OCI-LY1 (cell line): ENCODE data around the gene MMS22L.

Experiments used
- H2AFZ ChIP-seq: fragments of 200-600 bp; sonication (generic), shearing (Covaris generic); 2 replicates; pipeline ENCODE4 v1.6.0; 2014; ENCODE audit warnings: antibody characterized with exemption, mild to moderate bottlenecking, low read length
- H3F3A ChIP-seq: fragments of 200-600 bp; sonication (generic), shearing (Covaris generic); 2 replicates; pipeline ENCODE4 v1.6.0; 2014; ENCODE audit warnings: mild to moderate bottlenecking, antibody characterized with exemption, low read length, moderate library complexity; ENCODE audit not compliant: insufficient read depth
- H3K27ac ChIP-seq: fragments of 200-600 bp; sonication (generic); 2 replicates; pipeline ENCODE4 v1.5.1; 2014; ENCODE audit warnings: low read length, mixed run types, mild to moderate bottlenecking, low read depth; ENCODE audit not compliant: poor library complexity, severe bottlenecking
- H3K27me3 ChIP-seq: fragments of 200-600 bp; sonication (generic); 2 replicates; pipeline ENCODE4 v1.6.0; 2014; ENCODE audit warnings: antibody characterized with exemption, mild to moderate bottlenecking, low read length, moderate library complexity; ENCODE audit not compliant: insufficient read depth
- H3K36me3 ChIP-seq: fragments of 200-600 bp; sonication (generic); 2 replicates; pipeline ENCODE4 v1.6.1; 2014; ENCODE audit warnings: mild to moderate bottlenecking, antibody characterized with exemption, low read length, moderate library complexity, mixed read lengths; ENCODE audit not compliant: insufficient read depth
- H3K4me1 ChIP-seq: fragments of 200-600 bp; sonication (generic); 2 replicates; pipeline ENCODE4 v1.5.1; 2014; ENCODE audit warnings: mild to moderate bottlenecking, low read length, moderate library complexity; ENCODE audit not compliant: insufficient read depth, severe bottlenecking
- H3K4me2 ChIP-seq: fragments of 200-600 bp; sonication (generic), shearing (Covaris generic); 2 replicates; pipeline ENCODE4 v1.6.1; 2014; ENCODE audit warnings: low read length
- H3K4me3 ChIP-seq: fragments of 200-600 bp; sonication (generic); 2 replicates; pipeline ENCODE4 v1.5.1; 2014; ENCODE audit warnings: low read length, low read depth, mild to moderate bottlenecking, mixed read lengths; ENCODE audit not compliant: poor library complexity, severe bottlenecking
- H3K79me2 ChIP-seq: fragments of 200-600 bp; shearing (Covaris generic); 2 replicates; pipeline ENCODE4 v1.6.1; 2016; ENCODE audit warnings: mixed run types, low read length, mixed read lengths; ENCODE audit not compliant: insufficient read depth
- H3K9ac ChIP-seq: fragments of 200-600 bp; sonication (generic), shearing (Covaris generic); 2 replicates; pipeline ENCODE4 v1.6.1; 2014; ENCODE audit warnings: mild to moderate bottlenecking, low read length, mixed read lengths
- H3K9me2 ChIP-seq: fragments of 200-600 bp; sonication (generic), shearing (Covaris generic); 2 replicates; pipeline ENCODE4 v1.6.1; 2014; ENCODE audit warnings: low read depth, mild to moderate bottlenecking, low read length, mixed read lengths
- H3K9me3 ChIP-seq: fragments of 200-600 bp; shearing (Covaris generic); 2 replicates; pipeline ENCODE4 v1.6.1; 2014; ENCODE audit warnings: low read length, mixed read lengths
- H4K20me1 ChIP-seq: fragments of 200-600 bp; sonication (generic), shearing (Covaris generic); 2 replicates; pipeline ENCODE4 v1.6.0; 2016; ENCODE audit warnings: mild to moderate bottlenecking, low read length; ENCODE audit not compliant: insufficient read depth
- CTCF ChIP-seq: fragments of 200-600 bp; sonication (generic), shearing (Covaris generic); IDR thresholded peaks from 2 replicates; pipeline ENCODE4 v1.5.1; 2017; ENCODE audit warnings: mild to moderate bottlenecking, antibody characterized with exemption, low read length, moderate library complexity, mixed read lengths
- EZH2 ChIP-seq: fragments of 200-600 bp; sonication (generic), shearing (Covaris generic); IDR thresholded peaks from 2 replicates; pipeline ENCODE4 v1.8.0; 2017; ENCODE audit warnings: borderline replicate concordance, mixed run types, mild to moderate bottlenecking, antibody characterized with exemption, low read length, moderate library complexity, mixed read lengths

Gene MMS22L

GRCh38 chr6:97215157-97215769, 67.8 kb downstream of the MMS22L start:
- Histone ChIP-seq H3K27ac (no peak overlapping the region), H3F3A (no peaks in the 10 kb centered on the region), H3K27me3 (no peaks in the 10 kb centered on the region), H3K4me2 (no peak overlapping the region), H3K4me3 (no peak overlapping the region), H3K36me3 (peaks cover 23% of the 10 kb centered on the region), H2AFZ (no peak overlapping the region), H3K9me3 (no peaks in the 10 kb centered on the region), H4K20me1 (no peaks in the 10 kb centered on the region), H3K9ac (no peak overlapping the region), H3K79me2 (no peaks in the 10 kb centered on the region), H3K9me2 (no peaks in the 10 kb centered on the region), H3K4me1 (no peaks in the 10 kb centered on the region)
- no peak for TF ChIP-seq EZH2
- peak; percentile 31 for TF ChIP-seq CTCF

GRCh38 chr6:97214671-97215070, 68.3 kb downstream of the MMS22L start:
- Histone ChIP-seq H3K4me2 (no peak overlapping the region), H3K27ac (no peak overlapping the region), H3K4me3 (no peak overlapping the region), H3K36me3 (peaks cover 24% of the 10 kb centered on the region), H3F3A (no peaks in the 10 kb centered on the region), H3K9ac (no peak overlapping the region), H3K27me3 (no peaks in the 10 kb centered on the region), H3K79me2 (no peaks in the 10 kb centered on the region), H3K9me2 (no peaks in the 10 kb centered on the region), H4K20me1 (no peaks in the 10 kb centered on the region), H2AFZ (no peak overlapping the region), H3K4me1 (no peaks in the 10 kb centered on the region), H3K9me3 (no peaks in the 10 kb centered on the region)
- TF ChIP-seq EZH2 (no peak), CTCF (no peak)

GRCh38 chr6:97207383-97207782, 75.6 kb downstream of the MMS22L start:
- Histone ChIP-seq H3K27ac (no peak overlapping the region), H3K9me3 (no peaks in the 10 kb centered on the region), H3K79me2 (no peaks in the 10 kb centered on the region)

More at GRCh38 chr6:97207383-97207782, 75.6 kb downstream of the MMS22L start:
- H3K27me3 ChIP-seq: no peaks in the 10 kb centered on the region
- peaks cover 14% of the 10 kb centered on the region for H3K36me3 ChIP-seq
- no peak overlapping the region for H3K4me3 ChIP-seq
- no peak overlapping the region for H3K9ac ChIP-seq
- no peaks in the 10 kb centered on the region for H3K9me2 ChIP-seq
- H4K20me1 ChIP-seq: no peaks in the 10 kb centered on the region
- H2AFZ ChIP-seq: no peak overlapping the region
- no peaks in the 10 kb centered on the region for H3K4me1 ChIP-seq
- TF ChIP-seq EZH2: no peak
- TF ChIP-seq CTCF: no peak
- no peaks in the 10 kb centered on the region; the same call in 1 of the 2 replicates for H3F3A ChIP-seq
- no peak overlapping the region for H3K4me2 ChIP-seq
